SK-N-SH treated with all-trans-retinoic acid at 6 μM for 48 hours (cell line): Measurements from ENCODE around the gene HTT.

Experiments used
- ATAC-seq: fragments of 200-7000 bp; cut with Tn5 transposase; 3 replicates; pipeline ENCODE4 v1.9.1; 2020; ENCODE audit warnings: mild to moderate bottlenecking, moderate library complexity
- CREB5 ChIP-seq: fragments of 250-450 bp; sonication (Bioruptor Pico); IDR thresholded peaks from 2 replicates; pipeline ENCODE4 v1.5.1; 2020; ENCODE audit warnings: low read depth, mild to moderate bottlenecking, moderate library complexity
- ESRRG ChIP-seq: fragments of 250-450 bp; sonication (Bioruptor Pico); IDR thresholded peaks from 2 replicates; pipeline ENCODE4 v1.6.1; 2021; ENCODE audit warnings: mild to moderate bottlenecking
- GLIS3 ChIP-seq: fragments of 250-450 bp; sonication (Bioruptor Pico); IDR thresholded peaks from 2 replicates; pipeline ENCODE4 v1.5.0; 2020; ENCODE audit warnings: mild to moderate bottlenecking, moderate library complexity
- ISL1 ChIP-seq: fragments of 250-450 bp; sonication (Bioruptor Pico); IDR thresholded peaks from 2 replicates; pipeline ENCODE4 v2.1.2; 2022; ENCODE audit warnings: mild to moderate bottlenecking, moderate library complexity
- OSR1 ChIP-seq: fragments of 250-450 bp; sonication (Bioruptor Pico); IDR thresholded peaks from 2 replicates; pipeline ENCODE4 v1.8.0; 2022; ENCODE audit warnings: moderate library complexity, mild to moderate bottlenecking, inconsistent platforms
- PPARA ChIP-seq: fragments of 250-450 bp; sonication (Bioruptor Pico); IDR thresholded peaks from 2 replicates; pipeline ENCODE4 v1.5.0; 2020; ENCODE audit warnings: mild to moderate bottlenecking, borderline replicate concordance
- SNAI2 ChIP-seq: fragments of 250-450 bp; sonication (Bioruptor Pico); IDR thresholded peaks from 2 replicates; pipeline ENCODE4 v1.5.0; 2020; ENCODE audit warnings: mild to moderate bottlenecking, moderate library complexity
- TCF4 ChIP-seq: fragments of 250-450 bp; sonication (Bioruptor Pico); IDR thresholded peaks from 2 replicates; pipeline ENCODE4 v1.8.0; 2021; ENCODE audit warnings: mild to moderate bottlenecking, moderate library complexity, borderline replicate concordance
- TOX ChIP-seq: fragments of 250-450 bp; sonication (Bioruptor Pico); IDR thresholded peaks from 2 replicates; pipeline ENCODE4 v1.8.0; 2021; ENCODE audit warnings: mild to moderate bottlenecking, moderate library complexity, borderline replicate concordance
- TSHZ2 ChIP-seq: fragments of 250-450 bp; sonication (Bioruptor Pico); IDR thresholded peaks from 2 replicates; pipeline ENCODE4 v1.5.0; 2020; ENCODE audit warnings: mild to moderate bottlenecking, moderate library complexity
- ZC3H10 ChIP-seq: fragments of 250-450 bp; sonication (Bioruptor Pico); IDR thresholded peaks from 2 replicates; pipeline ENCODE4 v1.5.1; 2021; ENCODE audit warnings: mild to moderate bottlenecking, moderate library complexity
- ZFP3 ChIP-seq: fragments of 250-450 bp; sonication (Bioruptor Pico); IDR thresholded peaks from 2 replicates; pipeline ENCODE4 v1.5.0; 2020; ENCODE audit warnings: mild to moderate bottlenecking, moderate library complexity
- ZNF565 ChIP-seq: fragments of 450-650 bp; formaldehyde crosslinking; conservative IDR thresholded peaks from 2 replicates; pipeline ENCODE4 v1.5.0; 2020; ENCODE audit warnings: low read depth, mild to moderate bottlenecking, moderate library complexity
- TF ChIP-seq, protein P1 (sequence below): fragments of 250-450 bp; sonication (Bioruptor Pico); IDR thresholded peaks from 2 replicates; pipeline ENCODE4 v1.8.0; 2021; ENCODE audit warnings: low read depth, mild to moderate bottlenecking, moderate library complexity, borderline replicate concordance

Gene HTT

DNA sequence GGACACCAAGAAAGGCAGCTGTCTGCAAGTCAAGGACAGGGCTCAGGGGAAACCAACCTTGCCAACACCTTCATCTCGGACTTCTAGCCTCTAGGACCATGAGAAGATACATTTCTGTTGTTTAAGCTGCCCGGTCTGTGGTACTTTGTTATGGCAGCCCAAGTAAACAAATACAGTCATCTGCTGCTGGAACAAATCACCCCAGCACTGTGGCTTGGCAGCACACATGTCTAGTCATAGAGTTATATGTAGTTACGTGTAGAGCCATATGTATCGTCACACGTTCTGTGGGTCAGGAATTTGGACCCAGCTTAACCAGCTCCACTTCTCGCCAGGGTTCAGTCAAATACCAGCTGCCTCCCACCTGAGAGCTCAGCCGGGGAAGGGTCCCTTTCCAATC is 2.7 kb upstream of the HTT start:
- no peak for TF ChIP-seq TSHZ2 (CRISPR knock-in tag)
- TF ChIP-seq, protein P1, sequence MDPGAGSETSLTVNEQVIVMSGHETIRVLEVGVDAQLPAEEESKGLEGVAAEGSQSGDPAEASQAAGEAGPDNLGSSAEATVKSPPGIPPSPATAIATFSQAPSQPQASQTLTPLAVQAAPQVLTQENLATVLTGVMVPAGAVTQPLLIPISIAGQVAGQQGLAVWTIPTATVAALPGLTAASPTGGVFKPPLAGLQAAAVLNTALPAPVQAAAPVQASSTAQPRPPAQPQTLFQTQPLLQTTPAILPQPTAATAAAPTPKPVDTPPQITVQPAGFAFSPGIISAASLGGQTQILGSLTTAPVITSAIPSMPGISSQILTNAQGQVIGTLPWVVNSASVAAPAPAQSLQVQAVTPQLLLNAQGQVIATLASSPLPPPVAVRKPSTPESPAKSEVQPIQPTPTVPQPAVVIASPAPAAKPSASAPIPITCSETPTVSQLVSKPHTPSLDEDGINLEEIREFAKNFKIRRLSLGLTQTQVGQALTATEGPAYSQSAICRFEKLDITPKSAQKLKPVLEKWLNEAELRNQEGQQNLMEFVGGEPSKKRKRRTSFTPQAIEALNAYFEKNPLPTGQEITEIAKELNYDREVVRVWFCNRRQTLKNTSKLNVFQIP (CRISPR knock-in tag): no peak
- no peak for TF ChIP-seq ESRRG (CRISPR knock-in tag)
- TF ChIP-seq SNAI2 (CRISPR knock-in tag): no peak
- no peak for TF ChIP-seq TOX
- no peak for TF ChIP-seq ZC3H10 (CRISPR knock-in tag)
- no peak for TF ChIP-seq PPARA (CRISPR knock-in tag)
- no peak for TF ChIP-seq CREB5 (CRISPR knock-in tag)
- TF ChIP-seq OSR1: no peak
- ATAC-seq: no peak

DNA sequence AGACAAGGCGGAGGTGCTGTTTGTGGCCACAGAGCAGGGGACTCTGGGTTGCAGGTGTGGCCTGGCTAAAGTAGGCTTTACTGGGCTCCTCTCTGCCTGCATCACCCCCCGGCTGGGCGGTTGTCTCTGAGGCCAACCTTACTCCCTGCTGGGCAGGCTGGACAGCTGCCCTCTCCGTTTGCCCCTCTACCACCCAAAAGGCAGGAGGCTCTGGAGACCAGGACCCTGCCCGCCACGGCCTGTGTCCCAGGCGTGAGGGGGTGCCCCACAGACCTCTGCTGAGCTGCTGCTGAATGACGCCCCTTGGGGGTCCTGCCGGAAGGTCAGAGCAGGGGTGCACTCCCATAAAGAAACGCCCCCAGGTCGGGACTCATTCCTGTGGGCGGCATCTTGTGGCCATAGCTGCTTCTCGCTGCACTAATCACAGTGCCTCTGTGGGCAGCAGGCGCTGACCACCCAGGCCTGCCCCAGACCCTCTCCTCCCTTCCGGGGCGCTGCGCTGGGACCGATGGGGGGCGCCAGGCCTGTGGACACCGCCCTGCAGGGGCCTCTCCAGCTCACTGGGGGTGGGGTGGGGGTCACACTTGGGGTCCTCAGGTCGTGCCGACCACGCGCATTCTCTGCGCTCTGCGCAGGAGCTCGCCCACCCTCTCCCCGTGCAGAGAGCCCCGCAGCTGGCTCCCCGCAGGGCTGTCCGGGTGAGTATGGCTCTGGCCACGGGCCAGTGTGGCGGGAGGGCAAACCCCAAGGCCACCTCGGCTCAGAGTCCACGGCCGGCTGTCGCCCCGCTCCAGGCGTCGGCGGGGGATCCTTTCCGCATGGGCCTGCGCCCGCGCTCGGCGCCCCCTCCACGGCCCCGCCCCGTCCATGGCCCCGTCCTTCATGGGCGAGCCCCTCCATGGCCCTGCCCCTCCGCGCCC is 1.1 kb upstream of the HTT start:
- TF ChIP-seq ZFP3 (CRISPR knock-in tag): no peak
- TF ChIP-seq GLIS3 (CRISPR knock-in tag): no peak
- no peak for TF ChIP-seq ISL1 (CRISPR knock-in tag)
- TF ChIP-seq ZNF565: no peak
- TF ChIP-seq PPARA (CRISPR knock-in tag): no peak
- TF ChIP-seq ZC3H10 (CRISPR knock-in tag): no peak
- no peak for TF ChIP-seq CREB5 (CRISPR knock-in tag)
- no peak for TF ChIP-seq TSHZ2 (CRISPR knock-in tag)
- TF ChIP-seq TCF4 (CRISPR knock-in tag): no peak
- TF ChIP-seq, protein P1 (CRISPR knock-in tag): no peak
- ATAC-seq: peak; percentile 77
